Fibroblast of lung (primary cell): ENCODE results near the gene NFYC. TPM values are rescaled to one million over a fixed set of nuclear protein-coding genes. Genes with fewer than 3 reads are reported as not detected.
A peak's percentile ranks its signal among the peaks of the same experiment; 100 is the strongest.

Source experiments
- DNase-seq, 2 donors: peaks; one replicate each; pipeline versions ENCODE4 v3.0.0 to v3.0.0-alpha.2; 2010; ENCODE audit warnings: low read depth in 2 of 2
- H2AFZ ChIP-seq: 2 replicates; pipeline ENCODE4 v1.5.1; 2012; ENCODE audit warnings: low read length, control low read depth, inconsistent platforms
- H3K27ac ChIP-seq: 2 replicates; pipeline ENCODE4 v1.5.1; 2011; ENCODE audit warnings: low read length, control low read depth; ENCODE audit not compliant: insufficient read depth
- H3K27me3 ChIP-seq: 2 replicates; pipeline ENCODE4 v1.5.1; 2011; ENCODE audit warnings: mild to moderate bottlenecking, low read length; ENCODE audit not compliant: control insufficient read depth, insufficient read depth
- H3K36me3 ChIP-seq: 2 replicates; pipeline ENCODE4 v1.5.1; 2011; ENCODE audit warnings: low read length; ENCODE audit not compliant: control insufficient read depth, insufficient read depth
- H3K4me1 ChIP-seq: 2 replicates; pipeline ENCODE4 v1.5.1; 2011; ENCODE audit warnings: low read length; ENCODE audit not compliant: control insufficient read depth, insufficient read depth; ENCODE audit errors: extremely low read depth
- H3K4me2 ChIP-seq: 2 replicates; pipeline ENCODE4 v1.5.1; 2011; ENCODE audit warnings: low read length, control low read depth; ENCODE audit not compliant: insufficient read depth; ENCODE audit errors: extremely low read depth
- H3K4me3 ChIP-seq, 4 experiments: fragments of 200-600 bp in 1 of 4; sonication (generic) in 1 of 4; replicated peaks in 1 of 4; 2 replicates each; pipeline ENCODE4 v1.5.1; 2011 to 2016; ENCODE audit warnings: low read length in 4 of 4, low read depth in 3 of 4, mild to moderate bottlenecking in 3 of 4, control low read depth in 2 of 4, inconsistent platforms in 1 of 4, mixed read lengths in 1 of 4; ENCODE audit not compliant: insufficient read depth in 1 of 4; ENCODE audit errors: control extremely low read depth in 1 of 4
- H3K79me2 ChIP-seq: 2 replicates; pipeline ENCODE4 v1.5.1; 2012; ENCODE audit warnings: mild to moderate bottlenecking, low read length, inconsistent platforms; ENCODE audit not compliant: control insufficient read depth, insufficient read depth
- H3K9ac ChIP-seq: 2 replicates; pipeline ENCODE4 v1.5.1; 2011; ENCODE audit warnings: mild to moderate bottlenecking, low read length, control low read depth; ENCODE audit not compliant: insufficient read depth
- H3K9me3 ChIP-seq: 2 replicates; pipeline ENCODE4 v1.5.1; 2012; ENCODE audit warnings: low read depth, low read length; ENCODE audit not compliant: control insufficient read depth, insufficient read depth
- H4K20me1 ChIP-seq: 2 replicates; pipeline ENCODE4 v1.5.1; 2011; ENCODE audit warnings: low read length; ENCODE audit not compliant: control insufficient read depth, insufficient read depth; ENCODE audit errors: extremely low read depth
- EZH2 ChIP-seq: IDR thresholded peaks from 2 replicates; pipeline ENCODE4 v1.5.1; 2012; ENCODE audit warnings: low read length, control low read depth, mild to moderate bottlenecking; ENCODE audit errors: missing control alignments
- polyA plus RNA-seq, 2 donors: library from polyadenylated mRNA; depleted of rRNA in 1 of 2; stranded (reverse) in 1 of 2; unstranded in 1 of 2; fragments of >200 nt; gene quantifications; 2 replicates each; pipeline ENCODE4 v1.2.1, GENCODE V29; 2011 to 2012; ENCODE audit warnings: missing spikeins in 1 of 2
- total RNA-seq: library from RNA; depleted of rRNA; stranded (reverse); fragments of >200 nt; gene quantifications from 2 replicates; pipeline ENCODE4 v1.2.1, GENCODE V29; 2014
- TF ChIP-seq, protein P1 (sequence below), 2 donors: IDR thresholded peaks in 1 of 2; conservative IDR thresholded peaks in 1 of 2; 1 replicate in 1 of 2; 2 replicates in 1 of 2; pipeline ENCODE4 v1.5.1; 2011 to 2012; ENCODE audit warnings: low read length in 2 of 2, control low read depth in 1 of 2, inconsistent platforms in 1 of 2, low read depth in 1 of 2, mild to moderate bottlenecking in 1 of 2

NFYC gene
- total and polyA plus RNA-seq, 2 donors (not counting 1 experiment from before 2014, with no cell fraction given) = 23.8 to 31.0 TPM

GRCh38 chr1:40782371-40782956 lies 91.0 kb downstream of the NFYC start:
- DNase-seq = peak in 1 of 2 donors; percentile 18
- no peaks in the 10 kb centered on the region for H3K9me3 ChIP-seq
- no peaks in the 10 kb centered on the region for H4K20me1 ChIP-seq
- no peak overlapping the region for H2AFZ ChIP-seq
- no peaks in the 10 kb centered on the region for H3K79me2 ChIP-seq
- H3K4me3 ChIP-seq = peak overlapping the region in 1 of 4 experiments; percentile 25
- H3K27ac ChIP-seq = no peak overlapping the region
- H3K27me3 ChIP-seq = peaks cover 13% of the 10 kb centered on the region
- no peaks in the 10 kb centered on the region for H3K36me3 ChIP-seq
- H3K4me1 ChIP-seq = peaks cover 2% of the 10 kb centered on the region
- no peak overlapping the region for H3K9ac ChIP-seq
- TF ChIP-seq, protein P1, sequence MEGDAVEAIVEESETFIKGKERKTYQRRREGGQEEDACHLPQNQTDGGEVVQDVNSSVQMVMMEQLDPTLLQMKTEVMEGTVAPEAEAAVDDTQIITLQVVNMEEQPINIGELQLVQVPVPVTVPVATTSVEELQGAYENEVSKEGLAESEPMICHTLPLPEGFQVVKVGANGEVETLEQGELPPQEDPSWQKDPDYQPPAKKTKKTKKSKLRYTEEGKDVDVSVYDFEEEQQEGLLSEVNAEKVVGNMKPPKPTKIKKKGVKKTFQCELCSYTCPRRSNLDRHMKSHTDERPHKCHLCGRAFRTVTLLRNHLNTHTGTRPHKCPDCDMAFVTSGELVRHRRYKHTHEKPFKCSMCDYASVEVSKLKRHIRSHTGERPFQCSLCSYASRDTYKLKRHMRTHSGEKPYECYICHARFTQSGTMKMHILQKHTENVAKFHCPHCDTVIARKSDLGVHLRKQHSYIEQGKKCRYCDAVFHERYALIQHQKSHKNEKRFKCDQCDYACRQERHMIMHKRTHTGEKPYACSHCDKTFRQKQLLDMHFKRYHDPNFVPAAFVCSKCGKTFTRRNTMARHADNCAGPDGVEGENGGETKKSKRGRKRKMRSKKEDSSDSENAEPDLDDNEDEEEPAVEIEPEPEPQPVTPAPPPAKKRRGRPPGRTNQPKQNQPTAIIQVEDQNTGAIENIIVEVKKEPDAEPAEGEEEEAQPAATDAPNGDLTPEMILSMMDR (conservative IDR thresholded peaks at IDR 0.05 in 1 of 2, IDR thresholded peaks at IDR 0.05 in 1 of 2; ENCODE audit: low read depth in 1 of 2, low read length in 2 of 2) = peak; percentile 14 to 37
- TF ChIP-seq EZH2 = no peak
- no peak overlapping the region for H3K4me2 ChIP-seq

GRCh38 chr1:40783001-40783905 lies 91.7 kb downstream of the NFYC start, which contains the start of gene KCNQ4:
KCNQ4 (plus strand) TSS chr1:40783787; CDS start chr1:40784094, 307 bp downstream.
- Histone ChIP-seq H3K4me1 (peaks cover 2% of the 10 kb centered on the region), H3K27ac (no peak within 1 kb of the TSS), H3K36me3 (no peaks in the 10 kb centered on the region), H3K9ac (no peak within 1 kb of the TSS), H4K20me1 (no peaks in the 10 kb centered on the region), H3K4me3 (peak within 1 kb of the TSS in 2 of 4 experiments; percentile 39 to 44), H3K4me2 (peak within 1 kb of the TSS; percentile 1), H3K27me3 (peaks cover 14% of the 10 kb centered on the region), H3K9me3 (no peaks in the 10 kb centered on the region), H2AFZ (no peak within 1 kb of the TSS), H3K79me2 (no peaks in the 10 kb centered on the region)
- peak; percentile 12 to 17 for DNase-seq
- peak; percentile 86 for TF ChIP-seq EZH2
- TF ChIP-seq, protein P1 (conservative IDR thresholded peaks at IDR 0.05 in 1 of 2, IDR thresholded peaks at IDR 0.05 in 1 of 2; ENCODE audit: low read depth in 1 of 2, low read length in 2 of 2) = no peak

- H2AFZ ChIP-seq = no peak overlapping the region
- peak overlapping the region in 1 of 4 experiments; percentile 22 for H3K4me3 ChIP-seq
- peaks cover 20% of the 10 kb centered on the region for H3K27me3 ChIP-seq
- H3K36me3 ChIP-seq = no peaks in the 10 kb centered on the region
- no peaks in the 10 kb centered on the region for H3K79me2 ChIP-seq
- TF ChIP-seq, protein P1 (conservative IDR thresholded peaks at IDR 0.05 in 1 of 2, IDR thresholded peaks at IDR 0.05 in 1 of 2; ENCODE audit: low read depth in 1 of 2, low read length in 2 of 2) = no peak
- TF ChIP-seq EZH2 = peak; percentile 95
- no peak overlapping the region for H3K27ac ChIP-seq
- H3K9ac ChIP-seq = no peak overlapping the region
- peaks cover 2% of the 10 kb centered on the region for H3K4me1 ChIP-seq
- no peaks in the 10 kb centered on the region for H3K9me3 ChIP-seq
- DNase-seq = no peak
- H4K20me1 ChIP-seq = no peaks in the 10 kb centered on the region
- no peak overlapping the region for H3K4me2 ChIP-seq
Measured at GRCh38 chr1:40784141-40784770, 92.8 kb downstream of the NFYC start.
